Activated T-cell treated with anti-CD3 and anti-CD28 coated beads for 1 hour (primary cell): ENCODE data around the gene ASIC3.
"Not testable (repeated sequence)": the region's sequence is repeated elsewhere in the genome, so short reads cannot be mapped to it uniquely, and the experiment has no call there.

Experiments used
- DNase-seq: peaks from one replicate; pipeline ENCODE4 v3.0.0-alpha.2; 2020; ENCODE audit warnings: low read depth

Gene ASIC3

GRCh38 chr7:151032936-151033863, 15.1 kb upstream of the ASIC3 start:
- no peak for DNase-seq

- no peak for DNase-seq
Observed at GRCh38 chr7:151033864-151034249, 14.5 kb upstream of the ASIC3 start.

- no peak for DNase-seq
Observed at GRCh38 chr7:151034312-151035025, 13.9 kb upstream of the ASIC3 start.

GRCh38 chr7:151035026-151035717, 13.2 kb upstream of the ASIC3 start:
- DNase-seq = no peak

- no peak for DNase-seq
Observed at GRCh38 chr7:151035902-151036301, 12.4 kb upstream of the ASIC3 start.

- DNase-seq = peak; percentile 21
Observed at GRCh38 chr7:151038951-151039849, 9.1 kb upstream of the ASIC3 start.

- no peak for DNase-seq
Observed at GRCh38 chr7:151039850-151040548, 8.3 kb upstream of the ASIC3 start.

- no peak for DNase-seq
Observed at GRCh38 chr7:151040616-151041375, 7.5 kb upstream of the ASIC3 start.

GRCh38 chr7:151043449-151043848, 4.9 kb upstream of the ASIC3 start:
- DNase-seq = not testable (repeated sequence)

GRCh38 chr7:151043959-151044358, 4.4 kb upstream of the ASIC3 start:
- no peak for DNase-seq

- no peak for DNase-seq
Observed at GRCh38 chr7:151045262-151045661, 3.1 kb upstream of the ASIC3 start.

GRCh38 chr7:151045967-151046366, 2.4 kb upstream of the ASIC3 start:
- DNase-seq = no peak

GRCh38 chr7:151046603-151047573, 1.4 kb upstream of the ASIC3 start:
- DNase-seq = no peak

GRCh38 chr7:151048911-151049463, 656 bp downstream of the ASIC3 start:
- no peak for DNase-seq

GRCh38 chr7:151051108-151051507, 2.8 kb downstream of the ASIC3 start:
- peak; percentile 29 for DNase-seq

GRCh38 chr7:151053096-151053495, 4.8 kb downstream of the ASIC3 start:
- DNase-seq = no peak

- no peak for DNase-seq
Observed at GRCh38 chr7:151053751-151054150, 5.4 kb downstream of the ASIC3 start.

- DNase-seq = no peak
Observed at GRCh38 chr7:151056283-151056665, 7.9 kb downstream of the ASIC3 start.
